ENCODE results near the gene GDAP1L1. TPM values are rescaled to one million over a fixed set of nuclear protein-coding genes. Genes with fewer than 3 reads are reported as not detected.

GDAP1L1 gene
- total RNA-seq, 2 donors from 2014 or later, result 1.5 TPM; not detected in 1

GRCh38 chr20:44208165-44208564, 38.9 kb upstream of the GDAP1L1 start:
- Histone ChIP-seq H3K9me3 (no peaks in the 10 kb centered on the region), H3K27me3 (replicated peaks; ENCODE audit: insufficient read depth) (no peaks in the 10 kb centered on the region), H3K4me1 (replicated peaks) (peaks cover 6% of the 10 kb centered on the region), H3K27ac (no peak overlapping the region), H3K36me3 (no peaks in the 10 kb centered on the region), H3K4me3 (no peak overlapping the region)
- TF ChIP-seq POLR2AphosphoS5 (IDR thresholded peaks at IDR 0.05), result no peak
- TF ChIP-seq POLR2A (IDR thresholded peaks at IDR 0.05), result no peak
- TF ChIP-seq, protein P1, sequence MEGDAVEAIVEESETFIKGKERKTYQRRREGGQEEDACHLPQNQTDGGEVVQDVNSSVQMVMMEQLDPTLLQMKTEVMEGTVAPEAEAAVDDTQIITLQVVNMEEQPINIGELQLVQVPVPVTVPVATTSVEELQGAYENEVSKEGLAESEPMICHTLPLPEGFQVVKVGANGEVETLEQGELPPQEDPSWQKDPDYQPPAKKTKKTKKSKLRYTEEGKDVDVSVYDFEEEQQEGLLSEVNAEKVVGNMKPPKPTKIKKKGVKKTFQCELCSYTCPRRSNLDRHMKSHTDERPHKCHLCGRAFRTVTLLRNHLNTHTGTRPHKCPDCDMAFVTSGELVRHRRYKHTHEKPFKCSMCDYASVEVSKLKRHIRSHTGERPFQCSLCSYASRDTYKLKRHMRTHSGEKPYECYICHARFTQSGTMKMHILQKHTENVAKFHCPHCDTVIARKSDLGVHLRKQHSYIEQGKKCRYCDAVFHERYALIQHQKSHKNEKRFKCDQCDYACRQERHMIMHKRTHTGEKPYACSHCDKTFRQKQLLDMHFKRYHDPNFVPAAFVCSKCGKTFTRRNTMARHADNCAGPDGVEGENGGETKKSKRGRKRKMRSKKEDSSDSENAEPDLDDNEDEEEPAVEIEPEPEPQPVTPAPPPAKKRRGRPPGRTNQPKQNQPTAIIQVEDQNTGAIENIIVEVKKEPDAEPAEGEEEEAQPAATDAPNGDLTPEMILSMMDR (IDR thresholded peaks at IDR 0.05), result no peak
- WGBS, result 38% methylated on average over 7 of the region's 7 CpGs
- no peak for DNase-seq (ENCODE audit: low spot score)
- intact Hi-C loops (cut with DNase I), result loop anchor here (10.0 kb wide), 1 partner anchor 527 kb away; no protein-coding TSS in a partner anchor

GRCh38 chr20:44208770-44209169, 38.3 kb upstream of the GDAP1L1 start:
- H3K4me3 ChIP-seq, result peak overlapping the region in 1 of 2 donors; percentile 90
- 20% methylated on average over 7 of the region's 7 CpGs for WGBS
- DNase-seq (ENCODE audit: low spot score), result no peak
- peak; percentile 5 for TF ChIP-seq POLR2AphosphoS5 (IDR thresholded peaks at IDR 0.05)
- TF ChIP-seq, protein P1 (IDR thresholded peaks at IDR 0.05), result no peak
- H3K27me3 ChIP-seq (replicated peaks; ENCODE audit: insufficient read depth), result no peaks in the 10 kb centered on the region
- intact Hi-C loops (cut with DNase I), result loop anchor here (10.0 kb wide), 1 partner anchor 526 kb away; no protein-coding TSS in a partner anchor
- H3K9me3 ChIP-seq, result no peaks in the 10 kb centered on the region
- peak overlapping the region; percentile 97 for H3K27ac ChIP-seq
- no peaks in the 10 kb centered on the region for H3K36me3 ChIP-seq
- H3K4me1 ChIP-seq (replicated peaks), result peaks cover 2% of the 10 kb centered on the region

DNA sequence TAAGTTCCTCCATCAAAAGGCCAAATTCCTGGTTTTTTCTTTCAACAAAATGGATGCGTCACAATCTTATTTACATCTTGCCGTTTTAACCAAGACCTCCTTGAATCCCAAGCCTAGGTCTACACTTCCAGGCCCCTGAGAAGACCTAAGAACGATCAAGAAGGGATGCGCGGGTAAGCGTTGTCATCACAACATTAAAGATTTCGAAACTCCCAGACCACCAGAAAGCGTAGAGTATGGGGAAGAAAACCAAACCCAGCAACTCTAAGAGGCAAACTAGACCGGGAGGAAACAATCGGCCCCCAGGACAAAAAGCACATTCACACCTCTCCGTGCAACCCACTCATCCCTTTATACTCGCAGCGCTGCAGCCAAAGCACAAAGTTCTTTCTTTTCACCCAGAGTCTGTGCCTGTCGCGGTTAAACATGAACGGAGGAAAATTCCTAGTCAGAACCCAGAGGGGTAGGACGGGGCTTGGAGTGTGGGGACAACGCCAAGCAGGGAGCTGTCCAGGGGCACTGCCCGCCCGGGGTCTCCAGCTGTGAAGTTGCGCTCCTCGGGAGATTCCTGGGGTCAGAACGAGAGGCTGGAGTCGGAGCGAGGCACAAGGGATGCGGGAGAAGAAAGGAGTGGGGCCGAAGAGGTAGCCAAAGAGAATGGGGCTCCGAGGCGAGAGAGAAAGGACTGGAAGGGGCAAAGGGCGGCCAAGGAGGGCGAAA, 37.3 kb upstream of the GDAP1L1 start:
- Histone ChIP-seq H3K4me3 (peak overlapping the region; percentile 81 to 90), H3K9me3 (no peaks in the 10 kb centered on the region), H3K36me3 (no peaks in the 10 kb centered on the region), H3K27me3 (replicated peaks; ENCODE audit: insufficient read depth) (no peaks in the 10 kb centered on the region), H3K4me1 (replicated peaks) (no peaks in the 10 kb centered on the region), H3K27ac (peak overlapping the region; percentile 97)
- under 1% methylated on average over 31 of the region's 31 CpGs for WGBS
- intact Hi-C loops (cut with DNase I), result loop anchor here (5.0 to 10.0 kb wide), 4 partner anchors 315 to 753 kb away; partner anchors contain the start of genes SERINC3 and SRSF6
- TF ChIP-seq POLR2AphosphoS5 (IDR thresholded peaks at IDR 0.05), result no peak
- TF ChIP-seq POLR2A (IDR thresholded peaks at IDR 0.05), result no peak
- TF ChIP-seq, protein P1 (IDR thresholded peaks at IDR 0.05), result no peak
- DNase-seq (ENCODE audit: low spot score), result peak; percentile 19

- intact Hi-C loops (cut with DNase I), result loop anchor here (5.0 to 10.0 kb wide), 3 partner anchors 314 to 753 kb away; partner anchors contain the start of genes SERINC3 and SRSF6
- Histone ChIP-seq H3K4me1 (replicated peaks) (no peaks in the 10 kb centered on the region), H3K9me3 (no peaks in the 10 kb centered on the region), H3K27ac (peak within 1 kb of the TSS; percentile 97), H3K36me3 (no peaks in the 10 kb centered on the region), H3K27me3 (replicated peaks; ENCODE audit: insufficient read depth) (no peaks in the 10 kb centered on the region), H3K4me3 (peak within 1 kb of the TSS; percentile 81 to 90)
- under 1% methylated on average over 78 of the region's 79 CpGs for WGBS
- peak; percentile 98 for TF ChIP-seq POLR2AphosphoS5 (IDR thresholded peaks at IDR 0.05)
- TF ChIP-seq, protein P1 (IDR thresholded peaks at IDR 0.05), result peak in 2 of 4 experiments; percentile 24 to 32
- peak; percentile 93 for TF ChIP-seq POLR2A (IDR thresholded peaks at IDR 0.05)
- DNase-seq (ENCODE audit: low spot score), result peak; percentile 99
Measured at GRCh38 chr20:44210406-44211176, 36.5 kb upstream of the GDAP1L1 start, which contains the start of gene OSER1. TSS of gene OSER1 (minus strand) at chr20:44210771. CDS start at chr20:44206957, 3,814 bp downstream.
